ENCODE data around the gene FAM111B. TPM values are rescaled to one million over a fixed set of nuclear protein-coding genes. Genes with fewer than 3 reads are reported as not detected.

Gene FAM111B
- total RNA-seq, 6 experiments from 2014 or later = 6.1 to 16.7 (median 13.5) TPM

- H3K4me1 Mint-ChIP-seq (ENCODE audit: low read depth) = peaks cover 37% of the 10 kb centered on the region
- TF ChIP-seq, protein P1, sequence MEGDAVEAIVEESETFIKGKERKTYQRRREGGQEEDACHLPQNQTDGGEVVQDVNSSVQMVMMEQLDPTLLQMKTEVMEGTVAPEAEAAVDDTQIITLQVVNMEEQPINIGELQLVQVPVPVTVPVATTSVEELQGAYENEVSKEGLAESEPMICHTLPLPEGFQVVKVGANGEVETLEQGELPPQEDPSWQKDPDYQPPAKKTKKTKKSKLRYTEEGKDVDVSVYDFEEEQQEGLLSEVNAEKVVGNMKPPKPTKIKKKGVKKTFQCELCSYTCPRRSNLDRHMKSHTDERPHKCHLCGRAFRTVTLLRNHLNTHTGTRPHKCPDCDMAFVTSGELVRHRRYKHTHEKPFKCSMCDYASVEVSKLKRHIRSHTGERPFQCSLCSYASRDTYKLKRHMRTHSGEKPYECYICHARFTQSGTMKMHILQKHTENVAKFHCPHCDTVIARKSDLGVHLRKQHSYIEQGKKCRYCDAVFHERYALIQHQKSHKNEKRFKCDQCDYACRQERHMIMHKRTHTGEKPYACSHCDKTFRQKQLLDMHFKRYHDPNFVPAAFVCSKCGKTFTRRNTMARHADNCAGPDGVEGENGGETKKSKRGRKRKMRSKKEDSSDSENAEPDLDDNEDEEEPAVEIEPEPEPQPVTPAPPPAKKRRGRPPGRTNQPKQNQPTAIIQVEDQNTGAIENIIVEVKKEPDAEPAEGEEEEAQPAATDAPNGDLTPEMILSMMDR (IDR thresholded peaks at IDR 0.05) = no peak
- no peak for DNase-seq
- peak overlapping the region; percentile 40 for H3K27ac Mint-ChIP-seq
- peaks cover 8% of the 10 kb centered on the region; the same call in 1 of the 2 replicates for H3K36me3 Mint-ChIP-seq (ENCODE audit: low read depth)
- peaks cover 4% of the 10 kb centered on the region for H3K27me3 Mint-ChIP-seq (ENCODE audit: insufficient read depth)
- H3K4me3 Mint-ChIP-seq = peak overlapping the region; percentile 91
- no peaks in the 10 kb centered on the region for H3K9me3 Mint-ChIP-seq
Measured at GRCh38 chr11:59173080-59173963, 66.3 kb downstream of the FAM111B start.

GRCh38 chr11:59173964-59174663 is 67.1 kb downstream of the FAM111B start:
- H3K36me3 Mint-ChIP-seq (ENCODE audit: low read depth) = peaks cover 8% of the 10 kb centered on the region; the same call in 1 of the 2 replicates
- peak overlapping the region; percentile 68 for H3K27ac Mint-ChIP-seq
- peaks cover 4% of the 10 kb centered on the region for H3K27me3 Mint-ChIP-seq (ENCODE audit: insufficient read depth)
- DNase-seq = no peak
- TF ChIP-seq, protein P1 (IDR thresholded peaks at IDR 0.05) = no peak
- H3K4me1 Mint-ChIP-seq (ENCODE audit: low read depth) = peaks cover 42% of the 10 kb centered on the region
- no peaks in the 10 kb centered on the region for H3K9me3 Mint-ChIP-seq
- peak overlapping the region; percentile 91 for H3K4me3 Mint-ChIP-seq

GRCh38 chr11:59174664-59175033 is 67.6 kb downstream of the FAM111B start:
- Mint-ChIP-seq H3K27me3 (ENCODE audit: insufficient read depth) (peaks cover 6% of the 10 kb centered on the region), H3K36me3 (ENCODE audit: low read depth) (peaks cover 8% of the 10 kb centered on the region; the same call in 1 of the 2 replicates), H3K9me3 (no peaks in the 10 kb centered on the region), H3K4me1 (ENCODE audit: low read depth) (peaks cover 42% of the 10 kb centered on the region), H3K27ac (peak overlapping the region; percentile 68), H3K4me3 (peak overlapping the region; percentile 21)
- peak; percentile 80 for DNase-seq
- TF ChIP-seq, protein P1 (IDR thresholded peaks at IDR 0.05) = no peak

- Mint-ChIP-seq H3K36me3 (ENCODE audit: low read depth) (peaks cover 8% of the 10 kb centered on the region; the same call in 1 of the 2 replicates), H3K27ac (peak overlapping the region; percentile 68), H3K4me1 (ENCODE audit: low read depth) (peaks cover 42% of the 10 kb centered on the region), H3K9me3 (no peaks in the 10 kb centered on the region), H3K27me3 (ENCODE audit: insufficient read depth) (peaks cover 6% of the 10 kb centered on the region), H3K4me3 (no peak overlapping the region; the same call in none of the 2 replicates)
- DNase-seq = no peak
- TF ChIP-seq, protein P1 (IDR thresholded peaks at IDR 0.05) = no peak
Measured at GRCh38 chr11:59175091-59175501, 68.1 kb downstream of the FAM111B start.

DNA sequence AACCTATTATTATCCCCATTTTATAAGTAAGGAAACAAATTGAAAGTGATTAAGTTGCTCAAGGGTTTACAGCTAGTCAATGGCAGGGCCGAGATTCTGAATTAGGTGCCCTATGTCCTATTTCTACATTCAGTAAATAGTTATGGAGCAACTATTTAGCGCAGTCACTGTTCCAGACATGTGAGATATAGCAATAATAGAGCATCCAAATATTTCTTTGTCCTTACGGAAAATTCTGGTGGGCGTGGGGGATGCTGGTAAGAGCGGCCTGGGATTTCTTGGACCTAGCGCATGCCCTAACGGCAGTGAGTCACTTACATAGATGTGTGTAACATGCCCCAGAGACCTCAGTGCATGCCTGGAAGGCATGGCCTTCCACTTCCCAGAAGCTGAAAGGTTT is 69.3 kb downstream of the FAM111B start:
- no peak overlapping the region for H3K4me3 Mint-ChIP-seq
- H3K9me3 Mint-ChIP-seq = no peaks in the 10 kb centered on the region
- TF ChIP-seq, protein P1 (IDR thresholded peaks at IDR 0.05) = no peak
- H3K4me1 Mint-ChIP-seq (ENCODE audit: low read depth) = peaks cover 42% of the 10 kb centered on the region
- peaks cover 8% of the 10 kb centered on the region; the same call in 1 of the 2 replicates for H3K36me3 Mint-ChIP-seq (ENCODE audit: low read depth)
- H3K27ac Mint-ChIP-seq = no peak overlapping the region
- H3K27me3 Mint-ChIP-seq (ENCODE audit: insufficient read depth) = peaks cover 6% of the 10 kb centered on the region
- DNase-seq = no peak

Other genes with a start within 250 kb of the FAM111B start
- under 1 TPM in 4 of 6 experiments, not detected in 2; 0.14 to 0.33 (median 0.23) TPM for gene GLYATL1, start 167.7 kb upstream of the FAM111B start, total RNA-seq (2021; fragmentation: NEBNext Ultra II Directional; extraction: Animal tissue kit (Norgen Biotek cat#: 25700))
- not detected for gene GLYATL1B, start 20.9 kb upstream of the FAM111B start, total RNA-seq (2021; fragmentation: NEBNext Ultra II Directional; extraction: Animal tissue kit (Norgen Biotek cat#: 25700))
- 10 to 100 TPM; 28.7 to 56.6 (median 46.7) TPM for gene FAM111A, start 35.6 kb downstream of the FAM111B start, total RNA-seq (2021; fragmentation: NEBNext Ultra II Directional; extraction: Animal tissue kit (Norgen Biotek cat#: 25700))
- gene DTX4, start 64.9 kb downstream of the FAM111B start, total RNA-seq (2021; fragmentation: NEBNext Ultra II Directional; extraction: Animal tissue kit (Norgen Biotek cat#: 25700)) = 1 to 10 TPM; 3.2 to 4.6 (median 4.1) TPM
- not detected for gene MPEG1, start 105.7 kb downstream of the FAM111B start, total RNA-seq (2021; fragmentation: NEBNext Ultra II Directional; extraction: Animal tissue kit (Norgen Biotek cat#: 25700))